ENCODE measurements around the gene TSHZ2. TPM values are rescaled to one million over a fixed set of nuclear protein-coding genes. Genes with fewer than 3 reads are reported as not detected.
"Not testable (repeated sequence)": the region's sequence is repeated elsewhere in the genome, so short reads cannot be mapped to it uniquely, and the experiment has no call there.

The TSHZ2 gene
- total and polyA plus RNA-seq, 2 experiments from 2014 or later = 10.4 to 32.0 TPM

GRCh38 chr20:53522026-53522425 lies 549.9 kb downstream of the TSHZ2 start:
- TF ChIP-seq, protein P1, sequence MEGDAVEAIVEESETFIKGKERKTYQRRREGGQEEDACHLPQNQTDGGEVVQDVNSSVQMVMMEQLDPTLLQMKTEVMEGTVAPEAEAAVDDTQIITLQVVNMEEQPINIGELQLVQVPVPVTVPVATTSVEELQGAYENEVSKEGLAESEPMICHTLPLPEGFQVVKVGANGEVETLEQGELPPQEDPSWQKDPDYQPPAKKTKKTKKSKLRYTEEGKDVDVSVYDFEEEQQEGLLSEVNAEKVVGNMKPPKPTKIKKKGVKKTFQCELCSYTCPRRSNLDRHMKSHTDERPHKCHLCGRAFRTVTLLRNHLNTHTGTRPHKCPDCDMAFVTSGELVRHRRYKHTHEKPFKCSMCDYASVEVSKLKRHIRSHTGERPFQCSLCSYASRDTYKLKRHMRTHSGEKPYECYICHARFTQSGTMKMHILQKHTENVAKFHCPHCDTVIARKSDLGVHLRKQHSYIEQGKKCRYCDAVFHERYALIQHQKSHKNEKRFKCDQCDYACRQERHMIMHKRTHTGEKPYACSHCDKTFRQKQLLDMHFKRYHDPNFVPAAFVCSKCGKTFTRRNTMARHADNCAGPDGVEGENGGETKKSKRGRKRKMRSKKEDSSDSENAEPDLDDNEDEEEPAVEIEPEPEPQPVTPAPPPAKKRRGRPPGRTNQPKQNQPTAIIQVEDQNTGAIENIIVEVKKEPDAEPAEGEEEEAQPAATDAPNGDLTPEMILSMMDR (IDR thresholded peaks at IDR 0.05; ENCODE audit: low read depth, low read length) = no peak
- no peaks in the 10 kb centered on the region for H3K4me1 ChIP-seq (ENCODE audit: low read depth)
- H3K27me3 ChIP-seq = no peaks in the 10 kb centered on the region
- DNase-seq (ENCODE audit: low read depth in 1 of 2, low spot score in 1 of 2) = no peak
- no peaks in the 10 kb centered on the region for H3K36me3 ChIP-seq
- H3K4me3 ChIP-seq = no peak overlapping the region
- no peaks in the 10 kb centered on the region for H3K9me3 ChIP-seq (ENCODE audit: low read depth)
- H3K27ac ChIP-seq = no peak overlapping the region

GRCh38 chr20:53522696-53523095 lies 550.5 kb downstream of the TSHZ2 start:
- H3K27me3 ChIP-seq = no peaks in the 10 kb centered on the region

DNA sequence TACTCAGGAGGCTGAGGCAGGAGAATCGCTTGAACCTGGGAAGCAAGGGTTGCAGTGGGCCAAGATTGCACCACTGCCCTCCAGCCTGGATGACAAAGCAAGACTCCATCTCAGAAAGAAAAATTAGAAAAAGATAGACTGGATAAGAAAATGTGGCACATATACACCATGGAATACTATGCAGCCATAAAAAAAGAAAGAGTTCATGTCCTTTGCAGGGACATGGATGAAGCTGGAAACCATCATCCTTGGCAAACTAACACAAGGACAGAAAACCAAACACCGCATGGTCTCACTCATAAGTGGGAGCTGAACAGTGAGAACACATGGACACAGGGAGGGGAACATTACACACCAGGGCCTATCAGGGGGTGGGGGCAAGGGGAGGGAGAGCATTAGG lies 551.5 kb downstream of the TSHZ2 start:
- H3K27ac ChIP-seq; H3K4me3 ChIP-seq; H3K4me1 ChIP-seq (ENCODE audit: low read depth); H3K9me3 ChIP-seq (ENCODE audit: low read depth); H3K27me3 ChIP-seq; H3K36me3 ChIP-seq; DNase-seq (ENCODE audit: low read depth in 1 of 2, low spot score in 1 of 2): not testable (repeated sequence)

More at GRCh38 chr20:53522696-53523095, 550.5 kb downstream of the TSHZ2 start:
- no peaks in the 10 kb centered on the region for H3K36me3 ChIP-seq
- TF ChIP-seq, protein P1 (IDR thresholded peaks at IDR 0.05; ENCODE audit: low read depth, low read length) = no peak
- no peaks in the 10 kb centered on the region for H3K9me3 ChIP-seq (ENCODE audit: low read depth)
- no peak overlapping the region for H3K27ac ChIP-seq
- DNase-seq (ENCODE audit: low read depth in 1 of 2, low spot score in 1 of 2) = no peak
- H3K4me1 ChIP-seq (ENCODE audit: low read depth) = no peaks in the 10 kb centered on the region
- H3K4me3 ChIP-seq = no peak overlapping the region

DNA sequence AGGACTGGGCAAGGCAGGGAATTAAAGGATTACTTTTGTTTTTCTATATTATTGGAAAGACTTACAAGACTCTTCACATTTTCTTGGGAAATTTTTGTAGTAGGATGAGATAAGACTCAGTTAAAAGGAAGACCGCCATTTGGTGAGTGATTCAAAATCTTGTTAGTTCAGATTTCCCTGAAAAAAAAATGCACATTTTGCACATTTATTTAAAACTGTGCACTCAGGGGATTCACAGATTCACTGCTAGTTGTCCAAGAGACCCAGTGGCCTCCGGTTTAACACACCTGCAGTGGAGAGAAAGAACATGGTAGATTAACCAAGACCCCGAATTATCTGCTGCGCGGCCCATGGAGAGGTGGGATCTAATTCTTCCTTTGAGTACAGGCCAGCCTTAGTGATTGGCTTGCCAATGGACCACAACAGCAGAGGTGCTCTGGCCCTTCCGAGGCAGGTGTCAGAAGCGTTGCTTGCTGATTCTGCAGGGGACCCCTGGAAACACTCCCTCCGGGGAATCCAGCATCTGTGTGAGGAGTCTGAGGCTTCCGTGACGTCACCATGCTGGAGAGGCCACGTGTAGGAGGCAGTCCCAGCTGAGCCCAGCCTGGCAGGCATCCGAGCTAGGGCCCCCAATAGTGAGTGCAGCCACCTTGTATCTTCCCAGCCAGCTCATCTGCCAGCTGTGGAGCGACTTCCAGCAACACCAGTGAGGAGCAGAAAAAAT lies 552.6 kb downstream of the TSHZ2 start:
- H3K4me1 ChIP-seq (ENCODE audit: low read depth) = no peaks in the 10 kb centered on the region
- no peaks in the 10 kb centered on the region for H3K9me3 ChIP-seq (ENCODE audit: low read depth)
- H3K36me3 ChIP-seq = no peaks in the 10 kb centered on the region
- TF ChIP-seq, protein P1 (IDR thresholded peaks at IDR 0.05; ENCODE audit: low read depth, low read length) = no peak
- no peak overlapping the region for H3K27ac ChIP-seq
- peak in 1 of 2 donors; percentile 9 for DNase-seq (ENCODE audit: low read depth in 1 of 2, low spot score in 1 of 2)
- no peak overlapping the region for H3K4me3 ChIP-seq
- H3K27me3 ChIP-seq = no peaks in the 10 kb centered on the region

DNA sequence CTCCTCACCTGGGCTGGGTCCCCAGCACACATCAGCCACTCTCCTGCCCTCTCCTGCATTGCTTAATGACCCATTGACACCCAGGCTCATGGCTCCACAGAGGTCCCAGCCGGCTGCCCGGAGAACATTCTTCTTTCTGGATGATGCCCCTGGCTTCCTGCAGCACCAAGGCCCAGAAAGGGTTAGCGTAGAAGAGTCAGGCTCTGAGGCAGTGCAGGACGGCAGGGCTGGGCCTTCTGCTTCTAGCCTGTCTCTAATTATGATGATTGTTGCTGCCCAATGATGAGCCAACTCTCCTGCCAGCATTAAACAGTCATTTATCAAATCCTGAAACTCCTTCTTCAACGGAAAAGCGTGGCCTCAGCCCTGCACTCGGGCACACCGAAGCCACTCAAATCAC lies 555.0 kb downstream of the TSHZ2 start:
- H3K36me3 ChIP-seq = no peaks in the 10 kb centered on the region
- TF ChIP-seq, protein P1 (IDR thresholded peaks at IDR 0.05; ENCODE audit: low read depth, low read length) = no peak
- DNase-seq (ENCODE audit: low read depth in 1 of 2, low spot score in 1 of 2) = no peak
- no peaks in the 10 kb centered on the region for H3K4me1 ChIP-seq (ENCODE audit: low read depth)
- no peaks in the 10 kb centered on the region for H3K9me3 ChIP-seq (ENCODE audit: low read depth)
- no peaks in the 10 kb centered on the region for H3K27me3 ChIP-seq
- H3K4me3 ChIP-seq = no peak overlapping the region
- H3K27ac ChIP-seq = no peak overlapping the region

DNA sequence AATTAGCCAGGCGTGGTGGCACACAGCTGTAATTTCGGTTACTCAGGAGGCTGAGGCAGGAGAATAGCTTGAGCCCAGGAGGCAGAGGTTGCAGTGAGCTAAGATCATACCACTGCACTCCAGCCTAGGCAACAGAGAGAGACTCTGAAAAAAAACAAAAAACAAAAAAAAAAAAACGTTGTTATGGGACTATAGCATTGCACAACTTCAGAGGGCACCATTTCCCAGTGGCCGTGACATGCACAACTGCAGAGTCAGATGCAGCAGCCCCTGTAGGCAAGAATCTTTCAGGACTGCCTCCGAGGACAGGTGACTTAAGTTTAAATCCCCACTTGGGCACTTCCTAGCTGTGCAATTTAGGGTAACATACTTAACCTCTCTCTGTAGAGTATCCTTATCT lies 557.5 kb downstream of the TSHZ2 start:
- Histone ChIP-seq H3K27ac (no peak overlapping the region), H3K9me3 (ENCODE audit: low read depth) (no peaks in the 10 kb centered on the region), H3K4me1 (ENCODE audit: low read depth) (no peaks in the 10 kb centered on the region), H3K27me3 (no peaks in the 10 kb centered on the region), H3K4me3 (no peak overlapping the region), H3K36me3 (no peaks in the 10 kb centered on the region)
- no peak for DNase-seq (ENCODE audit: low read depth in 1 of 2, low spot score in 1 of 2)
- TF ChIP-seq, protein P1 (IDR thresholded peaks at IDR 0.05; ENCODE audit: low read depth, low read length) = no peak

Measured in cardiac muscle cell (in vitro differentiated cells and primary cell).